GM20000 (cell line): ENCODE measurements around the gene PI4KA.

ENCODE experiments used
- DNase-seq: peaks from one replicate; pipeline ENCODE4 v3.0.0; 2012; ENCODE audit warnings: low spot score
- TF ChIP-seq, protein P1 (sequence below): IDR thresholded peaks from 2 replicates; pipeline ENCODE4 v1.5.1; 2012; ENCODE audit warnings: mild to moderate bottlenecking, control low read depth; ENCODE audit errors: extremely low read depth, missing control alignments

Gene PI4KA

DNA sequence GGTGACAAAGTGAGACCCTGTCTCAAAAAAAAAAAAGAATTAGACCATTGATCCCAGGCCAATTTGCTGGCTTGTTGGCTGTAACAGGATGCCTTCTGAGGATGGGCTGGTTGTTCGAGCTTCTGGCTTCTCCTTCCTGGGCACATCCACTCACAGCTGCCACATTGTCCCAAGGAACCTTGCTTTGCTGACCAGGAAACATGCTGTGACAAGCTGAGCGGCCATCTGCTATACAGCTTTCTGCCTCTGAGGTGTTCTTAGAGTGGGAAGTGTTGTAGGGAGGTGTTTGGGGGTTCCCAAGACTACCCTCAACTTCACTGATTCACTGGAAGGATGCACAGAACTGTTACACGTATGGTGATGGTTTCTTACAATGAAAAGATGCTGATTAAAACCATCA, 6.7 kb upstream of the PI4KA start:
- no peak for DNase-seq
- TF ChIP-seq, protein P1, sequence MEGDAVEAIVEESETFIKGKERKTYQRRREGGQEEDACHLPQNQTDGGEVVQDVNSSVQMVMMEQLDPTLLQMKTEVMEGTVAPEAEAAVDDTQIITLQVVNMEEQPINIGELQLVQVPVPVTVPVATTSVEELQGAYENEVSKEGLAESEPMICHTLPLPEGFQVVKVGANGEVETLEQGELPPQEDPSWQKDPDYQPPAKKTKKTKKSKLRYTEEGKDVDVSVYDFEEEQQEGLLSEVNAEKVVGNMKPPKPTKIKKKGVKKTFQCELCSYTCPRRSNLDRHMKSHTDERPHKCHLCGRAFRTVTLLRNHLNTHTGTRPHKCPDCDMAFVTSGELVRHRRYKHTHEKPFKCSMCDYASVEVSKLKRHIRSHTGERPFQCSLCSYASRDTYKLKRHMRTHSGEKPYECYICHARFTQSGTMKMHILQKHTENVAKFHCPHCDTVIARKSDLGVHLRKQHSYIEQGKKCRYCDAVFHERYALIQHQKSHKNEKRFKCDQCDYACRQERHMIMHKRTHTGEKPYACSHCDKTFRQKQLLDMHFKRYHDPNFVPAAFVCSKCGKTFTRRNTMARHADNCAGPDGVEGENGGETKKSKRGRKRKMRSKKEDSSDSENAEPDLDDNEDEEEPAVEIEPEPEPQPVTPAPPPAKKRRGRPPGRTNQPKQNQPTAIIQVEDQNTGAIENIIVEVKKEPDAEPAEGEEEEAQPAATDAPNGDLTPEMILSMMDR, result no peak

DNA sequence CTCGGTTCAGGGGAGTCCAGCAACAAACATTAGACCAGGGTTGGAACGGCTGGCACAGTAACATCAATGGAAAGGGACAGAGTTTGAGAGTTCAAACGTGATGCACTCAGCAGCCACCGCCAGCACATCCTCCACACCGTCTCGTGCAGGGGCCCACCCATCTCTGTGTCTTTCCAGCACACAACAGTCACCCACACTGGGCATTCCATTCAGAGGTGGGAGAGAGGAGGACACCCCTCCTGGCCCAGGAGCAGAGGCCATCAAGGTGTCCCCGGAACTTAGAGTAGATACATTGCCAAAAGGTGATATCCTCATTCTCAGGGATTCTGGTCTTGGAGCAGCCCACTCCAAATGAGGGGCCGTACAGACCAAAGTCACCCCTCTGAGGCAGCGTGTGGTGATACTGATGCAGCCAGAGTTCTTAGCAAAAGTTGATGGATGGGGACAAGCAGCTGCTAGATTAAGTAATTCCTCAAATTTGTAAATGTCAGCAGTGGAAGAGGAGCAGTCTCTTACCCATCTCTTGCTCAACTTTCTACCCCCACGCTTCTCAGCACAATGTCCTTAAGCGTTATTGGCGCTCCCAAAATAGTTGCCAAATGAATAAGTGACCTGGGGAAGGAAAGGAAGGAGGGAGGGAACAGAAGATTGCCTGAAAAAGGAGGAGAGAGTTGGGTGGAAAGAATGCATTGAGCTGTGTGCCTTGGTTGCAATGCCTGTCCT, 5.7 kb upstream of the PI4KA start:
- TF ChIP-seq, protein P1, result no peak

DNA sequence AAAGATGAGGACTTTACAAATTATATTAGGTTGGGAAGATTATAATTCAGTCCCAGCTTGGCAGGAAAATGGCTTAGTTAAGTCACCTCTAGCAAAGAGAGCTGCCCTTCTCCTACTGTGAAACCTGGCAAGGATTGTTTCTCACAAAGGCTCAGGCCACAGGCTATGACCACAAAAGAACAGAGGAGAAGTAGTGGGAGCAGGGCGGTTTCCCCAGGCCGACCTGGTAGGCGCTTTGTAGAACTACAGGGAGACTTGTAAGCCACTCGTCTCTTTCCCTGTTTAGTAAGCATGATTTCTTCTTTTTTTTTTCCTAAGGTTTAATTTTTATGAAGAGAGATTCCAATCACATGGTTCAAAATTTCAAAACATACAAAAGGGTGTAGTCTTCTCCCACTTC, 4.8 kb upstream of the PI4KA start:
- DNase-seq, result no peak
- TF ChIP-seq, protein P1, result no peak

More for the DNA sequence above, 5.7 kb upstream of the PI4KA start:
- no peak for DNase-seq

DNA sequence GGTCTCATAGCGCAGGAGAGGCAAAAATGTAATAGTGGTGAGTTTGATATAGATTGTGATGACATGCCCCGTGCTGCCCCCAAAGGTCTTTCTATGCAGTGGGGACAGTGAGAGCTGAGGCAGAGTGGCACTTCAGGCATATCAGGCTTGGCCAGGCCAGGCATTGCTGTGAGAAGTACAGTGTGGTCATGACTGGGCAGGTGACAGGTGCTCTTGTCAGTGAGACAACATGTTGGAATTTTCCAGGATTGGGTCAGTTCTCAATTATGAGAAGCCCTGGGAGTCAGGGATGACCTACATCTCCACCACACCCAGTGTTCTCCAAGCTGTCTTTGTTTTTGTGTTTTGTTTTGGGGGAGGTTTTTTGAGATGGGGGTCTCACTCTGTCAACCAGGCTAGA, 3.9 kb upstream of the PI4KA start:
- TF ChIP-seq, protein P1, result no peak
- no peak for DNase-seq

DNA sequence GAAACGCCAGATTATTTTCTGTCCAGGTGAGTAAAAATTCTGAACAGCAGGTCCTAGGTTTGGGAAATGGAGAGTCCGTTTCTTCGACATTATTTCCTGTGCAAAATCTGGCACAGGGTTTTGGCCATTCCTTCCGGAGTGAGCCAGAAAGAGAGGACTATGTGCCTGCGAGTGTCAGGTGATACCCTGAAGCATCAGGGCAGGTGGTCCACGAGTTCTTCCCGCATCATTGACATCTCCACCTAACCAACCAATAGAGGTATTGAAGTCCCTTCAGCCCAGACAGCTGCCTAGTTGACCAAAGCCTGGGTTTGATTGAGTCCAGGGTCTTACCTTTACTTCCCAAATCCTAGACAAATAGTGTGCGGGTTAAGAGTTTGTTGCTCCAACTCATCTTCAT, 1.0 kb upstream of the PI4KA start:
- no peak for DNase-seq

DNA sequence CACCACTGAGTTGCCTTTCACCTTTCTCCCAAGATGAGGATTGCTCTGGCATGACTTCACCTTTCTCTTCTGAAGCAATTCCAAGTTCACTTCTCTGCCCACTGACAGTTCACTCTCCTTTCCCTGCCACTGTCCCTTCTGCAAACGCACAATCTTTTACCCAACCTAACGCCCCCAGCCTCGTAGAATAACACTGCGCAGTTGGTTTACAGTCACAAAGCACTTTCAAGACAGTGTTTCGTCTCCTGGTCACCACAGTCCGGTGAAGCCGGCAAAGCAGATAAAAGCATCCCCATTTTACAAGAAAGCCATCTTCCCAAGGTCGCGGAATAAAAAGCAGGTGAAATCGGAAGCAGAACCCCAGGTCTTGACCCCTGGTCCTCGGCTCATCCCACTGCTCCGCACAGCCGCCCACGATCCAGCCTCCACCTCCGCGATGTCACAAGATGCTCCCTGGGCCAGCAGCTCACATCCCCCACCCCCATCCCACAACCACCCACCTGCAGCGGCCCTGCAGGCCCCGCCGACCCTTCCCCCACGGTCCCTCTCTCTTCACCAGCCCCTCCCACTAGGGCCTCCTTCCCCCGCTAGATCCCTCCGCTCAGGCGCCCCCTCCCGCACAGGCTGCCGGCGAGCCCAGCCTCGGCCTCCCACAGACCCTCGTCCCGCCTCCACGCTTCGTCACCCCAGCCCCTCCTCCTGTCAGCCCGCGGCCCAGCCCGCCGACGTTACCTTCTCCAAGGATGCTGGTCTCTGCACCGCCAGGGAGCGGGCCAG, 585 bp downstream of the PI4KA start:
- TF ChIP-seq, protein P1, result no peak
- peak; percentile 87 for DNase-seq

More for the DNA sequence above, 1.0 kb upstream of the PI4KA start:
- TF ChIP-seq, protein P1, result no peak

DNA sequence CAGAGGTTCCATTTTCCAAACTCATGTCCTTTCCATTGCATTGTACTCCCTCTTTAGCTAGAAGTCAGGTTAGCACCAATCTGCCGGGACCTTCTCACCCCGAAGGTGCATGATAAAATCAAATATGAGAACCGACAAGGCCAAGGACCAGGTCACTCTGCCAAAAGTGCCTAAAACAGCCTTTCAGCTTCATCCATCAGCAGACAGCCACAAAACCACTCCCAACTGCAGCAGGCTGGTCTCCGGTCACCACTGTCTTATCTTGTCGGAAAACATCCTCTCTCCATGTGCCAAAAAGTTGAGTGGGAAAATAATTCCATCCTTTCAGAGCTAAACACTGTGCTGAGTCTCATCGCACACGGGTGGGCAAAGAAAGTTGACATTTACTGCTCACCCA, 1.4 kb downstream of the PI4KA start:
- TF ChIP-seq, protein P1, result no peak
- no peak for DNase-seq
